ENCODE results near the gene TTC8.

DNA sequence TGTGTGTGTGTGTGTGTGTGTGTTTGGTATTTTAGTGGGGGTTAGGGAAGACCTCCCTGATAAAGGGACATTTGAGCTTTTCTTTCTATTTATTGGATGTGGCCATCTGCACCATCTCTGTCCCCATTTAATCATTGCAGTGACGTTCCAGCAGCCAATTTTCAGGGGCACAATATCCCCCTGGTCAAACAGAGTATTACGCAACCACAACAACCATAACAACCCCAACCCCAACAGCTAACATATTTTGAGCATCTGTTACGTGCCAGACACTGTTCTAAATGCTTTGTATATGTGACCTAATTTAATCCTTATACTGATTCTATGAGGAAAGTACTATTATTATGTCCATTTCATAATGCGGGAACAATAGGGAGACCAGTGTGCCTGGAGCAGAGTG lies 87.4 kb downstream of the TTC8 start:
- no peak for TF ChIP-seq CTCF (IDR thresholded peaks at IDR 0.05)
- TF ChIP-seq POLR2AphosphoS5 (IDR thresholded peaks at IDR 0.05), result no peak
- no peak for TF ChIP-seq EP300 (IDR thresholded peaks at IDR 0.05)
- TF ChIP-seq POLR2A (IDR thresholded peaks at IDR 0.05), result no peak
